CD4-positive, alpha-beta T cell treated with Interleukin-6 for 4 hours (primary cell): ENCODE data around the gene DCAF11.

Experiments
- DNase-seq: peaks from one replicate; pipeline ENCODE4 v3.0.0-alpha.2; 2020; ENCODE audit warnings: mixed read lengths

Gene DCAF11

DNA sequence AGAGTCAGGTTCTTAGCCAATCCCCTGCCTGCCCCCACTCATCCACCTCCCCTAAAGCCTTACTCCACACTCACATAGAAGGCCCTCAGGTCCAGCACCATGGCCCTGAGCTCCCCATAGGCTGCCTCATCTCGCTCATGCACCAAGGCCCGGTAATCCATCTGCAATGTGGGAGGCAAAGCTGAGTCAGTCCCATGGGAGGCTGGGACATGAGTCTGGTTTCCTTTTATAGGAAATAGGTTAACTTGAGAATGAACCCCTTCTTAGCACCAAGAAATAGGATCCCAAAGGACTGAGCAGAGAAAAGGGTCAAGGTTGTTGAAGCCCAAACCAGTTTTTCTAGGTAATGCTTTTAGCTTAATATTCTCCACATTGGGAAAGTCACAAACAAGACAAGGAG lies 28.9 kb downstream of the DCAF11 start:
- no peak for DNase-seq

DNA sequence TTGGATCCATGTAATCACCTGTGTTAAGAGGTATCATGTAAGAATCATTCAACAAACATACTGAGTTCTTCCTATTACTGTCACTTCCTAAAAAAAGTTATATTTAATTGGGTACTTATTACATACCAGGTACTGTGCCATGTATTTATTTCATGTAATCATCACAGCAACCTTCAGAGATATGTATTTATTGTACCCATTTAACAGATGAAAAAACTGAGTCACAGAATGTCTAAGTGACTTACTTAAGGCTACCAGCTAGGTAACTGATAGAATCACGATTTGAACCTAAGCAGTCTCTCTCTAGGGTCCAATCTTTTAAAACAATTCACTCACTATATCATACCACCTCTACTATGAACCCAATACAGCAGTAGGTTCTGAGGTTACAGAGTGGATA lies 29.9 kb downstream of the DCAF11 start:
- no peak for DNase-seq

DNA sequence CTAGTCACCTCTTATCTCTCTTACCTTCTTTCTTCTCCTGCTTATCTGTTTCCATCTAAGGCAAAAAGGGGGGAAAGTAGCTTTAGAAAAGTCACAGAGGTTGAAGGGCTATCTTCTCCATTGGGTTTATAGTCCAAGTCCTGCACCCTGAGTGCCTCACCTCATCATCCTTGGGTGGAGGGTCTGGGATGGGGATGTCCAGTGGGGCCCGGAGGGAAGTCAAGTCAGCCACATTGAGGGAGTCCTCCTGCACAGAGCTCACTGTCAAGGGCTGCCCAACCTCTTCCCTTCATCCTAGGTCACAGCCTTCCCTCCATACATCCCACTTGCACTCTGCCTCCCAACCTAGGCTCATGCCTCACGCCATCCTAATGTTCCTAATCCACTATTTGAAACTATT lies 30.6 kb downstream of the DCAF11 start:
- DNase-seq = no peak

DNA sequence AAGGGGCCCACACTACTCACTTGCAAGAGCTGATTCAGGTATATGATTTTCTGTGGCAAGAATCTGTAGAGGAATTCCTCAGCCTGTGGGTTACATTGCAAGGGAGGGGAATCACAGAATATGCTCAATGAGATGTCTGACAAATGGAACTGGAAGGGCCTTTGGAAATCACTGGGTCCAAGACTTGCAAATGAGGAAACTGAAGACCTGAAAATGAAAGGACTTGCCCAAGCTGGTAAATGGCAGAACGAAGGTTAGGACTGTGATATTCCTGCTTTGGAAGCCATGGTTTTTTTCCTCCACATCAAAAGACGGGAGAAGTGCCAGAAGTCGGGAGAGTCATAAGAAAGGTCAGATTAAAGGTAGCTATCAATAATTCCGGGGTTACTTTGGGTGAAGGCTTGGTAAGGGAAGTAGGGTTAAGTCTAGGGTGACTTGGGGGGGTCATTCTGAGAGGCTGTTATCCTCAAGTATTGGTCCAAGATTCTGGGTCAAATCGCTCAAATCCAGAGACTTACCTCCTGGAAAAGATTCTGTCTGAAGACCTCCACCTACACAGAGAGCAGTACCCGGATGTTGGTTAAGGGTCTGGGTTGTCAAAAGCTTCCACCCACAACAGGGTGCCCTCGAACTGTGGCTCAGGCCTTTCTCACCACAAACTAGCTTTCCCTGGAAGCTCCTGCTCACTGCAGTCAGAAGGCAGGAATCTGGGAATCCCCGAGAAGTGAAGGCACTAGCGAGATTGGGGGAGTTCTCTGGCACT lies 31.3 kb downstream of the DCAF11 start:
- DNase-seq = no peak

DNA sequence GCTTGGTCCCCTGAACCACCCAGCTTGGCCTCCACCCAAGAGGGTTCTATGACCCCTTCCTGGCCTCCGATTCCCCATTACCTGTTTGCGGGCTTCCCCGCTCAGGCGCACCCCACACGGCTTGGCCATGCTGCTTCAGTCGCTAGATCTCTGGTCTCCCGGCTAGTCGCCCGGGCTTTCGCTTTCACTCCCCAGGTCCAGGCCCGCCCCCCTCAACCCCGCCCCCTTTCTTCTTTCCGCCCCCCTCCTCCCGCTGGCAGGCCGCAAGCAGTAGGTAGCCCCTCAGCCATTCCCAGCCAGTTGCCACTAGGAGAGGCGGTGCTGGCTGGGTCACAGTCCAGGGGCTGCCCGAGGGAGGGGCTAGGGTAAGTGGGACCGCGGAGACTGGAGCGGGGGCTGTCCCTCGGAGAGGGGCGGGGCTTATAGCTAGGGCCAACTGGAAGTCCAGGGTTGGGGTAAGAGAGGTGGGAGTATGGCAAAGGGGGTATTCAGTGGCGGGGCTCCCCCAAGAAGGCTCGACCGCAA lies 31.9 kb downstream of the DCAF11 start, which contains the start of gene PSME2:
TSS of gene PSME2 (minus strand) at position 158 of the 525 bp plus-strand sequence. CDS start at position 129, 29 bp downstream.
- DNase-seq = peak; percentile 90

DNA sequence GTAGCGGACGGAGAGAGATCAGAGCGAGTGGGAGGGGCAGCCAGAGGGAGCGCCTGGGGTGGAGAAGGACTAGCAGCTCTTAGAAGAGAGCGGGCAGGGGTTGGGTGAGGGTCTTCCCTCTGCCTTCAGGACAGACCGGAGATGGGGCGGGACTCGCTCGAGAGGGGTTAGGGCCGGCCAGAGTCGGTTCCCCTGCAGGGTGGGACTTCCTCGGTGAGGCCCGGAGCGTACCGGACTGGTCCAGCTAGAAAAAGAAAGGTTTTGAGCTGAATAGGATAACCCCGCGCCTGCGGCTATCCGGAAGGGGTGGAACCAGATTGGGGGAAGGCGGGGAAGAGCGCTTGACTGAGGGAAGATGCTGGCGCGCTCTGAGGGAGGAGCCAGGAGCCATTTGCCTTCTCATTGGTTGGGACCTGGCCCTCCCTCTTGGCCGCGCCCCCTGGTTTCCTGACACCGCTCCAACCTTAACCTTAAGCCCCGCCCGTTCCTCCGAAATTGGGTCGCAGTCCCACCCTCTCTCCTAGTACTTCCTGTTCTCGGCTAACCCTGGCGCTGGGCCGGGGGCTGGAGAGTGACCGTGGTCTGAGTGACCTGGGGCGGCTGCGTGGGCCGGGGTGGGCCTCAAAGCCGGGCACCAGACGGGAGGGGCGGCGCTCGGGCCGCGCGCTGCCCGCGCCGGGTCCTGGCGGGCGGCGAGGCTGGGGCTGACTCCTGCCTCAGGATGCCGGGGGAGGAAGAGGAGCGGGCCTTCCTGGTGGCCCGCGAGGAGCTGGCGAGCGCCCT lies 32.6 kb downstream of the DCAF11 start, which contains the start of gene RNF31:
TSS of gene RNF31 (plus strand) at position 521 of the 783 bp plus-strand sequence. CDS start at position 722, 201 bp downstream.
- peak; percentile 100 for DNase-seq

DNA sequence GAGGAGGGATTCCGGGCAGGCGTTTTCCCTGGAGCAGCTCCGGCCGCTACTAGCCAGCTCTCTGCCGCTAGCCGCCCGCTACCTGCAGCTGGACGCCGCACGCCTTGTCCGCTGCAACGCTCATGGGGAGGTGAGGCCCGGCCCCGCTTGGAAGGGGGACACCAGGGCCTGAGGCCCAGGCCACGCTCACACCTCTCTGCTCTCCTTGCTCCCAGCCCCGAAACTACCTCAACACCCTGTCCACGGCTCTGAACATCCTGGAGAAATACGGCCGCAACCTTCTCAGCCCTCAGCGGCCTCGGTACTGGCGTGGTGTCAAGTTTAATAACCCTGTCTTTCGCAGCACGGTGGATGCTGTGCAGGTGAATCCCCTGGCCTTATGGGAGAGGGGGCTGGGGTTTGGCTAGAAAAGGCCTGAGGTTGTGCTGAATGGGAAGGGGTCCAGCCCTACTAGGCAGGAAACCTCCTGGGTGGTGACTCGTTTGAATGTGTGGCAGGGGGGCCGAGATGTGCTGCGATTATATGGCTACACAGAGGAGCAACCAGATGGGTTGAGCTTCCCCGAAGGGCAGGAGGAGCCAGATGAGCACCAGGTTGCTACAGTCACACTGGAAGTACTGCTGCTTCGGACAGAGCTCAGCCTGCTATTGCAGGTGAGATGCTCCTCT lies 33.3 kb downstream of the DCAF11 start:
- DNase-seq = no peak

DNA sequence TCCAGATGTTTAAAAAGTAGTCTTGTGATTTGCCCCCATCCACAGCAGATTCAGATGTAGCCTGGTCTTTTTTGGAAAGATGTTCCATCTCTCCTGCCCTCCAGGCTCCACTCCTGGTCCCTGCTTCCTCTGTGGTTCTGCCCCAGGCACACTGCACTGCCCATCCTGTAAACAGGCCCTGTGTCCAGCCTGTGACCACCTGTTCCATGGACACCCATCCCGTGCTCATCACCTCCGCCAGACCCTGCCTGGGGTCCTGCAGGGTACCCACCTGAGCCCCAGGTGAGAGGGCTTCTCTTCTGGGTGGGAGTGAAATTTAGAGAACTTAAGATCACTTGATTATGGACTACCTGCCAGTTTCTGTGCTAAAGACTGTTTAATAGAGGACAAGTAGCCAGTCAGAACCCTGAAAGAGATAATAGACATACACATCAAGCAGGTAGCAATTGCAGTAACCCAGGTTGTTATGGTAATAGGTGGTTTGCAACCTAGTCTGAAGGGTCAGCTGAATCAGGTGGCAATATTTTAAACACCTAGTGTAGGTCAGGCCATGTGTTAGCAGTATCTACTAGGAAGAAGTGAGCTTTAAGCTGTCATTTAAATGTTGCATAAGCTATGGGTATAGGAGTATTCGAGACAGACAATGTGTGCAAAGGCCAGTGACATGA lies 34.9 kb downstream of the DCAF11 start:
- DNase-seq = no peak

DNA sequence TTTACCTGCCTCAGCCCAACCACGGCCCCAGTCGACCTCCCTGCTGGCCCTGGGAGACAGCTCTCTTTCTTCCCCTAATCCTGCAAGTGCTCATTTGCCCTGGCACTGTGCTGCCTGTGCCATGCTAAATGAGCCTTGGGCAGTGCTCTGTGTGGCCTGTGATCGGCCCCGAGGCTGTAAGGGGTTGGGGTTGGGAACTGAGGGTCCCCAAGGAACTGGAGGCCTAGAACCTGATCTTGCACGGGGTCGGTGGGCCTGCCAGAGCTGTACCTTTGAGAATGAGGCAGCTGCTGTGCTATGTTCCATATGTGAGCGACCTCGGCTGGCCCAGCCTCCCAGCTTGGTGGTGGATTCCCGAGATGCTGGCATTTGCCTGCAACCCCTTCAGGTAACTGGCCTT lies 35.5 kb downstream of the DCAF11 start:
- DNase-seq = no peak

DNA sequence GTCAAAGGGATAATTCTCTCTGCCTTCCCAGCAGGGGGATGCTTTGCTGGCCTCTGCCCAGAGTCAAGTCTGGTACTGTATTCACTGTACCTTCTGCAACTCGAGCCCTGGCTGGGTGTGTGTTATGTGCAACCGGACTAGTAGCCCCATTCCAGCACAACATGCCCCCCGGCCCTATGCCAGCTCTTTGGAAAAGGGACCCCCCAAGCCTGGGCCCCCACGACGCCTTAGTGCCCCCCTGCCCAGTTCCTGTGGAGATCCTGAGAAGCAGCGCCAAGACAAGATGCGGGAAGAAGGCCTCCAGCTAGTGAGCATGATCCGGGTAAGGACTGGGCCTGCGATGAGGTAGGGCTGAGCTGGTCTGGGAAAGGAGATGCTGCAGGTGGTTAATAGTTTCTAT lies 36.0 kb downstream of the DCAF11 start:
- no peak for DNase-seq

DNA sequence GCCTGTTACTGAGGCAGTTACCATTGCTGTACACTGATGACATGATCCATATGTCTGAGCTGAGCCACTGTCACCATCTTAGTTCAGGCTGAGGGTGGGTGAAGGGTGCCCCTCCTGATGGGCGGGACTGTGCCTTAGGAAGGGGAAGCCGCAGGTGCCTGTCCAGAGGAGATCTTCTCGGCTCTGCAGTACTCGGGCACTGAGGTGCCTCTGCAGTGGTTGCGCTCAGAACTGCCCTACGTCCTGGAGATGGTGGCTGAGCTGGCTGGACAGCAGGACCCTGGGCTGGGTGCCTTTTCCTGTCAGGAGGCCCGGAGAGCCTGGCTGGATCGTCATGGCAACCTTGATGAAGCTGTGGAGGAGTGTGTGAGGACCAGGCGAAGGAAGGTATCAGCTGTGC lies 36.4 kb downstream of the DCAF11 start:
- DNase-seq = no peak

DNA sequence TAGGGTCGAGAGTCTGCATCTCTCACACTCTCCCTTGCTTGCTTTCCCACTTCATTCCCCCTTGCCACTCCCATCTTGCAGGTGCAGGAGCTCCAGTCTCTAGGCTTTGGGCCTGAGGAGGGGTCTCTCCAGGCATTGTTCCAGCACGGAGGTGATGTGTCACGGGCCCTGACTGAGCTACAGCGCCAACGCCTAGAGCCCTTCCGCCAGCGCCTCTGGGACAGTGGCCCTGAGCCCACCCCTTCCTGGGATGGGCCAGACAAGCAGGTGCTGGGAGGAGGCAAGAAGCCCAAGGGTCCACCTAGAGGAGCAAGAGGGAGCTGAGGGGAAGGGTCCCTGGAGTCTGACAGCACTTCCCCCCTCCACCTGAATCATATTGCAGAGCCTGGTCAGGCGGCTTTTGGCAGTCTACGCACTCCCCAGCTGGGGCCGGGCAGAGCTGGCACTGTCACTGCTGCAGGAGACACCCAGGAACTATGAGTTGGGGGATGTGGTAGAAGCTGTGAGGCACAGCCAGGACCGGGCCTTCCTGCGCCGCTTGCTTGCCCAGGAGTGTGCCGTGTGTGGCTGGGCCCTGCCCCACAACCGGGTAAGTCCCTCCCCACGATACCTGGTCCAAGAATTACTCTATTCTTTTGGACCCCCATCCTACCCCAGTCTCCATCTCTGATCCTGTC lies 37.0 kb downstream of the DCAF11 start:
- DNase-seq = no peak

DNA sequence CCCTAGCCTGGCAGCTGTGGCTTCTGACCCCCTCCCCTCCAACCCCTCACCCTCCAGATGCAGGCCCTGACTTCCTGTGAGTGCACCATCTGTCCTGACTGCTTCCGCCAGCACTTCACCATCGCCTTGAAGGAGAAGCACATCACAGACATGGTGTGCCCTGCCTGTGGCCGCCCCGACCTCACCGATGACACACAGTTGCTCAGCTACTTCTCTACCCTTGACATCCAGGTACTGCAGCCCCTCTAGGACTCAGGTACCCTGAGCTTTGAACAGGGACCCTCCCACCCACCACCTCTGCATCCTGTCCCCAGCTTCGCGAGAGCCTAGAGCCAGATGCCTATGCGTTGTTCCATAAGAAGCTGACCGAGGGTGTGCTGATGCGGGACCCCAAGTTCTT lies 40.5 kb downstream of the DCAF11 start:
- no peak for DNase-seq

DNA sequence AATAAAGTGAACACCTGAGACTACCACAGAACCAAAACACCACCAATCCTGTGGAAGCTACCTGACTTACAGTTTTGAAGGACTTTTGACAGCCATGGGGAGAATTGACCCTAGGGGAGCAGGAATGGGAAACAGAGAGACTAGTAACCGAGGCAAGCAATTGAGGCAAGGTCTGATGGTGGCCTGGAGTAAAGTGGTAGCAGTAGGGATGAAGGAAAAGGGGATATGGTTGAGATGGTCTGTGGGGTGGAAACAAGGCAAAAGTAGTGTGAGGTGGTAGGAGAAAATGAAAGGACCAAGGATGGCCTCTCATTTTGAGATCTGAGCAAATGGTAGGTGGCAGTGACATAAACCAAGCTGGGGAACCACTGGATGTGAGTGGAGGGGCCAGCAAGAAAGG lies 42.3 kb downstream of the DCAF11 start:
- DNase-seq = no peak

DNA sequence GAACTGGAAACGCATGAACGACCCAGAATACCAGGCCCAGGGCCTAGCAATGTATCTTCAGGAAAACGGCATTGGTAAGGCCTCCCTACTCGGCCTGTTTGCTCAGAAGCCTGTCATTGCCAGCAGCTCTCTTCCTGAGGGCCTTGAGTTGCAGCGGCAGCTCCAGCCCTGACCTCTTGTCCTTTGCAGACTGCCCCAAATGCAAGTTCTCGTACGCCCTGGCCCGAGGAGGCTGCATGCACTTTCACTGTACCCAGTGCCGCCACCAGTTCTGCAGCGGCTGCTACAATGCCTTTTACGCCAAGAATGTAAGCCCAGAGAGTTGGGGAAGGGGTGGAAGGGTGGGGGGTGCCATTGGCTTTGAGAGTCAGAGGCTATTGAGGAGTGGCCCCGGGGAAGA lies 42.8 kb downstream of the DCAF11 start:
- DNase-seq = no peak

DNA sequence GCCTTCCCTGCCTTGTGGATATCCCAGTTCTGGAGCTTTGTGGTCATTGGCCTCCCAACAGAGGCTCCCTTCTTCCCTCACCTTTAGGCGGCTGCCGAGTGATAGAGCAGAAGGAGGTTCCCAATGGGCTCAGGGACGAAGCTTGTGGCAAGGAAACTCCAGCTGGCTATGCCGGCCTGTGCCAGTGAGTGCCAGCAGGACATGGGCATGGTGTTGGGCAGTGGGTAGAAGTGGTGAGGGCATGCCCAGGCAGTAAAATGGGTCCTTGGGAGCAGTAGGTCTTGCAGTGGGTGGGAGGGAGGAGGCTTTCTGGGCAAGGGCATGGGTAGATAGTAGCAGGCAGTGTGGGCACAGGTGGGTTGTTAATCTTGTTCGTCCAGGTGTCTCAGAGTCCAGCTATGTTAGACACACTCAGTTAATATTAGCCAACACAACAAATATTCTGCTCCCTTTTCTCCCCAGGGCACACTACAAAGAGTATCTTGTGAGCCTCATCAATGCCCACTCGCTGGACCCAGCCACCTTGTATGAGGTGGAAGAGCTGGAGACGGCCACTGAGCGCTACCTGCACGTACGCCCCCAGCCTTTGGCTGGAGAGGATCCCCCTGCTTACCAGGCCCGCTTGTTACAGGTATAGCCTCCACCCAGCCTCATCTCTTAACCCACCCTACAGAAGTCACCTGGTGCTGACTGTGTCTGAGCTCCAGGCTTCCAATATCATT lies 45.4 kb downstream of the DCAF11 start:
- DNase-seq = no peak

DNA sequence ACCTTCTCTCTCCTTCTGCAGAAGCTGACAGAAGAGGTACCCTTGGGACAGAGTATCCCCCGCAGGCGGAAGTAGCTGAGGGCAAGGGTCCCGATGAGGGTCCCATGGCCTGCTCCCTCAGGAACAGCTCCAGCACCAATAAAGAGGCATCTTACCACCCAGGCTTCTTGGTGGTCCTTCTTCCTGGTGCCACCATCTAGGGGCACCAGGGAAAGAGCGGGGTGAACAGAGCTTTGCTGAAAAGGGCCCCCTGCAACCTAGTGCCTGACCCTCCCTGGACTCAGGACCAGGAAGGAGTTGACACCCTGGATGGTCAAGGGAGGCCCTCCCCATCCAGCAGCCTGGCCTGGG lies 45.9 kb downstream of the DCAF11 start:
- DNase-seq = no peak

DNA sequence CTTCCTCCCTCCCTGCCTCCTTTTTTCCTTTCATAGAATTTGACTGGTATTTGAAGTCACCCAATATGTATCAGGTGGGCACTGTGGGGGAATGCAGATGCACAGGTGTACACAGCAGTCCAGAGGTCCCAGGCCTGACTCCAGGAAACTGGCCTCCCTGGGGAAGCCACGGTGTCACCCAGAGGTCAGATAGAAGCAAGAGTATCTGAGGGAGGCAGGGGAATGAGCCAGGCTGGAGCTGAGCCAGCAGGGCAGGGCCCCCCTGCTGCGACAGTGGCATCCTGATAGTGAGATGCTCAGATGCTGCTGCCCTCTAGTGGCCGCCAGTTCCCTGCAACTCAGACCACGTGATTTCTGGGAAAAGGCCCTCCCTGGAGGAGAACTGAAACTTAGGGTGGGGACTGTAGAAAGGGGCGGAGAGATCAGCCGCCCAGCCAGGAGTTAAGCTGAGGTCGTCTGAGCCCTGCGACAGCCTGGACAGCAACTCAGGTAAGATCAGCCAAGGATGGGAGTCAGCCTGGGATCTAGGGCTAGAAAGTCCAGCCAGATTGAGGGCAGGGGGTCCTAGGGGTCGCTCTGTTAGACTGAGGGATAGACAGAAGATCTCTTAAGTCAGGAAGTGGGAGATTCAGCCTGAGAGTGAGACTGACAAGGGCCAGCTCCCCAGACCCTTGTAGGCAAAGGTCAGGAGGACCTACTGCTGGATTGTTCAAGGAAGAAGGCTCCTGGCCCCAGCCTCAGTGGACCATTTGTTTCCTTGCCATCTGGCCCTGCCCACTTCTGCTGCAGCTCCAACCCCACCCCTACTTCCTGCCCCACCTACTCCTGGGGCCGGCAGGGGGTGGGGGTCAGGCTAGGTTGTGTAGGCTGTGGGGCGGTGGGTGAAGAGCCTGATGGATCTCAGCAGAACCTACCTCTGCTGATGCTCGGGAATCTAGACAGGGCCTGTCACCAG lies 46.5 kb downstream of the DCAF11 start, which contains the start of gene IRF9:
TSS of gene IRF9 (plus strand) at position 416 of the 955 bp plus-strand sequence. CDS start 880 bp downstream, outside the sequence.
- peak; percentile 98 for DNase-seq

DNA sequence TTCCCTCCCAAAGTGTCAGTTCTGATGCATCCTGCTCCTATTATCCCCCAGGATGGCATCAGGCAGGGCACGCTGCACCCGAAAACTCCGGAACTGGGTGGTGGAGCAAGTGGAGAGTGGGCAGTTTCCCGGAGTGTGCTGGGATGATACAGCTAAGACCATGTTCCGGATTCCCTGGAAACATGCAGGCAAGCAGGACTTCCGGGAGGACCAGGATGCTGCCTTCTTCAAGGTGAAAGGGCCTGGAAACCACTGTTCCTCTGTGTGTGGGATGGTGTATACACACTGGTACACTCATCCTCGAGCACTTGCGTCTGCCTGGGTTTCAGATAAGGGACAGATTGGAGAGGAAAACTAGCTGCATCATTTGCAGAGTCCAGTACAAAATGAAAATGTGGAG lies 47.5 kb downstream of the DCAF11 start:
- DNase-seq = peak; percentile 8

DNA sequence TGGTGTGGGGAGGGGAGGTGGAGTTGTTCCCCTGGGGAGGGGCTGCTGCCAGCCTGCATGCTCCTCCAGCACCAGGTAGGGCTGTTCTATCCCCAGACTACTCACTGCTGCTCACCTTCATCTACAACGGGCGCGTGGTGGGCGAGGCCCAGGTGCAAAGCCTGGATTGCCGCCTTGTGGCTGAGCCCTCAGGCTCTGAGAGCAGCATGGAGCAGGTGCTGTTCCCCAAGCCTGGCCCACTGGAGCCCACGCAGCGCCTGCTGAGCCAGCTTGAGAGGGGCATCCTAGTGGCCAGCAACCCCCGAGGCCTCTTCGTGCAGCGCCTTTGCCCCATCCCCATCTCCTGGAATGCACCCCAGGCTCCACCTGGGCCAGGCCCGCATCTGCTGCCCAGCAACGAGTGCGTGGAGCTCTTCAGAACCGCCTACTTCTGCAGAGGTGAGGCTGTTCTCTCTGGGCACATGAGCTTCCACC lies 50.0 kb downstream of the DCAF11 start:
- DNase-seq = no peak
